Lower leg skin (tissue), 4 donors: Measurements from ENCODE around the gene KCNQ2. TPM values are rescaled to one million over a fixed set of nuclear protein-coding genes. Genes with fewer than 3 reads are reported as not detected.

Source experiments
- DNase-seq, 2 donors: peaks; one replicate each; pipeline ENCODE4 v3.0.0-alpha.2; 2019; ENCODE audit warnings: low spot score in 2 of 2
- H3K4me3 ChIP-seq: fragments of 200-600 bp; sonication (generic); 2 replicates; pipeline ENCODE4 v1.5.1; 2017; ENCODE audit warnings: mild to moderate bottlenecking, low read depth; ENCODE audit not compliant: poor library complexity, severe bottlenecking
- POLR2A ChIP-seq, 2 donors: fragments of 450-650 bp; IDR thresholded peaks; one replicate each; pipeline ENCODE4 v1.6.1; 2016 to 2017; ENCODE audit warnings: antibody characterized with exemption in 2 of 2, mild to moderate bottlenecking in 1 of 2, moderate library complexity in 1 of 2
- WGBS, 2 donors: methylation state at CpG; one replicate each; pipeline ENCODE4 v1.1.5; 2018; 5-methylcytosine and 5-hydroxymethylcytosine counted together
- intact Hi-C: fragments of 100-400 bp; cut with DNase I; formaldehyde crosslinking; loops from one replicate; pipeline ENCODE4 v1.15.0; 2023; ENCODE audit warnings: low total_unique reads
- total RNA-seq, 4 donors: library from RNA; depleted of rRNA; stranded (reverse); fragments of >200 nt; gene quantifications; one replicate each; pipeline ENCODE4 v1.1.0, GENCODE V29; 2016
- TF ChIP-seq, protein P1 (sequence below), 3 donors: fragments of 450-650 bp; IDR thresholded peaks; one replicate each; pipeline ENCODE4 v1.5.1; 2016; ENCODE audit warnings: antibody characterized with exemption in 3 of 3, mild to moderate bottlenecking in 3 of 3, moderate library complexity in 2 of 3

Gene KCNQ2
- total RNA-seq, 4 donors from 2014 or later: not detected

DNA sequence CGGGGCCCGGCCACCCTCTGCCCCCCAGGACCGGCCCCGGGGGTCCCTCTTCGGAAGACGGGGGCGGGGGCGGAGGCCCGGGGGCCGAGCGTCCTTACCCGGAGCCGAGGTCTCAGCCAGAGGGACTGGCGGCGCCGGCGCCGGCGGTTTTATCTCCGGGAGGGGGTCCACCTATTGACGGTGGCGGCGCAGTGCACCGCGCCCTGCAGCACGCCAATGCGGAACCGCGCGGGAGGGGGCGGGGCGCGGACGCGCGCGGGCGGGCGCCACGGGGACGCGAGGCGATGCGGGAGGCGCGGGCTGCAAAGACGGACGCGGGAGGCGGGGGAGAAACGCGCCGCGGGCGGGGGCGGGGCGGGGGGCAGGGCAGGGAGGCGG, 26.5 kb upstream of the KCNQ2 start, which contains the start of gene EEF1A2:
Gene EEF1A2 (minus strand): TSS at position 124 of the 378 bp plus-strand sequence. CDS start 1,320 bp downstream, outside the sequence.
- no peak within 1 kb of the TSS for H3K4me3 ChIP-seq
- WGBS, 2 donors: 1% methylated on average over 32 of the region's 58 CpGs; no CpG with 5 or more reads in 1 of the 2 donors
- no peak for DNase-seq

DNA sequence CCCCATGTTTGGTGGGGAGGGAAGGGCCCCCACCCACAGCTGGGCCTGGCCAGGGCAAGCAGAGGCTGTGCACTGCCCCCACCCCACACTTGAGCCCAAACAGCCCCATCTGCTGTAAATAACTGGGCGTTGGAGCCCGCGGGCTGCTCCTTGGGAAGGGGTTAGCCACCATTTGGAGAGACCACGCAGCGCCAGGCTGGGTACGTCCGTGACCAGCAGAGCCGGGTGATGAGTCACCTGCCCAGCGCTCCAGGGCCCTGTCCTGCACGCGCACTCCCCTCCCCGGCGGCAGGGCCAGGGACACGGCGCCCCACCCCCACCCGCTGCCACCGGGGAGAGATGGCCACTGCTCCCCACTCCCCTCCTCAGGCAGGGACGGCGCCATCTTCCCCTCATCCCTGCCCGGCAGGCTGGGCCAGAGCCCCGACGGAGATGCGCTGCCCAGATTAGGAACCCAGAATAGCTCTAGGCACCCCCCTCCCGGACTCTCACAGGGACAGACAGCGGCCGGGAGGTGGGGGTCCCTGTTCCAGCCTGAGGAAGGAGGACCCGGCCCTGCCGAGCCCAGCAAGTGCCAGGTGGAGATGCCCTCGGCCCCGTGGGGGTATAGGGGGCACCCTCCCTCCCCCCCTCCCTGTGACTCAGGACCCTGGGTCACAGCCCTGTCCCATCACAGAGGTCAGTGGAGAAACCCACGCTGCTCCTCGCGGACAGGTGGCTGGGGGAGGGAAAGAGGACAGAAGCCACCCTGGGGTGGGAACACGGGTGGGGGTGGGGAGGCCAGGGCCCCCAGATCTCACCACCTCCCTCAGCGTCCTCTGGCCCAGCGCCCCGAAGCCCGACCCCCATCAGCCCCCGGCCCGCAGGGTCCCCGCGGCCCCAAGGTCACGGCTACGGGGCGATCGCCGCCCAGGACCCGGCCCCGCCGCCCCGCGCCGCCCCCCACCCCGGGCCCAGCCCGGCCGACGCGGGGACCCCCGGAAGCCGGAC, 25.8 kb upstream of the KCNQ2 start:
- intact Hi-C loops: no loop called here
- WGBS, 2 donors: 2 to 3% methylated on average over 11 to 24 of the region's 60 CpGs
- no peak for DNase-seq

More for the DNA sequence above, 26.5 kb upstream of the KCNQ2 start, which contains the start of gene EEF1A2:
- TF ChIP-seq, protein P1, sequence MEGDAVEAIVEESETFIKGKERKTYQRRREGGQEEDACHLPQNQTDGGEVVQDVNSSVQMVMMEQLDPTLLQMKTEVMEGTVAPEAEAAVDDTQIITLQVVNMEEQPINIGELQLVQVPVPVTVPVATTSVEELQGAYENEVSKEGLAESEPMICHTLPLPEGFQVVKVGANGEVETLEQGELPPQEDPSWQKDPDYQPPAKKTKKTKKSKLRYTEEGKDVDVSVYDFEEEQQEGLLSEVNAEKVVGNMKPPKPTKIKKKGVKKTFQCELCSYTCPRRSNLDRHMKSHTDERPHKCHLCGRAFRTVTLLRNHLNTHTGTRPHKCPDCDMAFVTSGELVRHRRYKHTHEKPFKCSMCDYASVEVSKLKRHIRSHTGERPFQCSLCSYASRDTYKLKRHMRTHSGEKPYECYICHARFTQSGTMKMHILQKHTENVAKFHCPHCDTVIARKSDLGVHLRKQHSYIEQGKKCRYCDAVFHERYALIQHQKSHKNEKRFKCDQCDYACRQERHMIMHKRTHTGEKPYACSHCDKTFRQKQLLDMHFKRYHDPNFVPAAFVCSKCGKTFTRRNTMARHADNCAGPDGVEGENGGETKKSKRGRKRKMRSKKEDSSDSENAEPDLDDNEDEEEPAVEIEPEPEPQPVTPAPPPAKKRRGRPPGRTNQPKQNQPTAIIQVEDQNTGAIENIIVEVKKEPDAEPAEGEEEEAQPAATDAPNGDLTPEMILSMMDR (IDR thresholded peaks at IDR 0.05): no peak
- intact Hi-C loops: no loop called here

DNA sequence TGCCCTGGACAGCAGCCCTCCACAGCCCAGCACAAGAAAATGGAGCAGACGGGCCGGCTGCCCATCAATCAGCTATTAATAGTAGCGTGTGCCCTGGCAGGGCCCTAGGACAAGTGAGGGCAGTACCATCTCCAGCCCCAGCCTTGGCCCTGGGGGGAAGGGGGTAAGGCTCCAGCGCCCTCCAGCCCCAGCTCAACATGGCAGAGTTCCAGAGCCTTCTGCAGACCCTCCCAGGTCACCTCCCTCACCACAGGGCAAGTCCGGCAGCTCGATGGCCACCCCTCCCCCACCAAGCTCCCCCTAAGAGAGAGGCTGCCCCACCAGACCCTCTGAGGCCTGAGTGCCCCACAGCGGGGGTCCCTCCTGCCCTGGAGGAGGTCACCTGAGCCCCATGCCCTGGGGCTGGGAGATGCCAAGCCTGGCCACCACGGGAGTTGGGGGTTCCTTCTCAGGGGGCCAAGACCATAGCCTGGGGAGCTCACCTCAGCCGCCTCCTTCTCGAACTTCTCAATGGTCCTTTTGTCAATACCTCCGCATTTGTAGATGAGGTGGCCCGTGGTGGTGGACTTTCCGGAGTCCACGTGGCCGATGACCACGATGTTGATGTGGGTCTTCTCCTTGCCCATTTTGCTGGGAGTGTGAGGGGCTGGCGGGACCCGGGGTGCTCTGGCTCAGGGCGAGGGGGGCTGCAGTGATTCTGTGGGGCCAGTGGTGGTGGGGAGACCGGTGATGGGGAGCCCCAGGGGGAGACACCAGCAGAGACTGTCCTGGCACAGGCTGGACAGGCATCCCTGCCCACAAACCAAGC, 24.9 kb upstream of the KCNQ2 start:
- DNase-seq: no peak
- WGBS, 2 donors: 55 to 58% methylated on average over 20 of the region's 20 CpGs
- intact Hi-C loops: no loop called here
- TF ChIP-seq POLR2A (IDR thresholded peaks at IDR 0.05): no peak
- TF ChIP-seq, protein P1 (IDR thresholded peaks at IDR 0.05): no peak
- H3K4me3 ChIP-seq: no peak overlapping the region

More for the DNA sequence above, 25.8 kb upstream of the KCNQ2 start:
- TF ChIP-seq, protein P1 (IDR thresholded peaks at IDR 0.05): no peak
- no peak for TF ChIP-seq POLR2A (IDR thresholded peaks at IDR 0.05)
- H3K4me3 ChIP-seq: no peak overlapping the region

DNA sequence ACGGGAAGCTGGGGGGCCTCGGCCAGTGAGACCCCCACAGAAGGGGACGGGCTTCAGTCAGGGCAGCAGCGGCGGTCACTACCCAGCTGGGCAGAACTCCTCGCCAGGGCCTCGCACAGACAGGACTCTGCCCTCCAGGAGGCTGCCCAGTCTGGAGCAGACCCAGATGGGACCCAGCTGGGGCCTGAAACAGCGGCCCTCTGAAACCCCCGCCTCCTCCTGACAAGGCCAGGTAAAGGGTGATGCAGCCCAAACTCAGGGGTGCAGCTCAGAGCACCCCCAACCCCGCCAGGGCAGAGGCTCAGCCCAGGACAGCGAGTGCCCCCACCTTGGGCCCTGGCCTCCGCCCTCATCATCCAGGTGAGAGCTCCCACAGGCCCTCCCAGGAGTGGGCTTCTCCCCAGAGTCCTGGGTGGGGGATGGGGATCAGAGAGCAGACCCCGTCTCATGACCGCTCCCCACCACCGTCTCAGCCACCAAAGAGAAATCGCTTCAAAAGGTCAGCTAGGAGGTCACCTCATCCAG, 24.2 kb upstream of the KCNQ2 start:
- DNase-seq: no peak
- no peak overlapping the region for H3K4me3 ChIP-seq
- intact Hi-C loops: no loop called here
- 66 to 68% methylated on average over 9 to 15 of the region's 16 CpGs for WGBS, 2 donors
- TF ChIP-seq, protein P1 (IDR thresholded peaks at IDR 0.05): no peak
- TF ChIP-seq POLR2A (IDR thresholded peaks at IDR 0.05): no peak

DNA sequence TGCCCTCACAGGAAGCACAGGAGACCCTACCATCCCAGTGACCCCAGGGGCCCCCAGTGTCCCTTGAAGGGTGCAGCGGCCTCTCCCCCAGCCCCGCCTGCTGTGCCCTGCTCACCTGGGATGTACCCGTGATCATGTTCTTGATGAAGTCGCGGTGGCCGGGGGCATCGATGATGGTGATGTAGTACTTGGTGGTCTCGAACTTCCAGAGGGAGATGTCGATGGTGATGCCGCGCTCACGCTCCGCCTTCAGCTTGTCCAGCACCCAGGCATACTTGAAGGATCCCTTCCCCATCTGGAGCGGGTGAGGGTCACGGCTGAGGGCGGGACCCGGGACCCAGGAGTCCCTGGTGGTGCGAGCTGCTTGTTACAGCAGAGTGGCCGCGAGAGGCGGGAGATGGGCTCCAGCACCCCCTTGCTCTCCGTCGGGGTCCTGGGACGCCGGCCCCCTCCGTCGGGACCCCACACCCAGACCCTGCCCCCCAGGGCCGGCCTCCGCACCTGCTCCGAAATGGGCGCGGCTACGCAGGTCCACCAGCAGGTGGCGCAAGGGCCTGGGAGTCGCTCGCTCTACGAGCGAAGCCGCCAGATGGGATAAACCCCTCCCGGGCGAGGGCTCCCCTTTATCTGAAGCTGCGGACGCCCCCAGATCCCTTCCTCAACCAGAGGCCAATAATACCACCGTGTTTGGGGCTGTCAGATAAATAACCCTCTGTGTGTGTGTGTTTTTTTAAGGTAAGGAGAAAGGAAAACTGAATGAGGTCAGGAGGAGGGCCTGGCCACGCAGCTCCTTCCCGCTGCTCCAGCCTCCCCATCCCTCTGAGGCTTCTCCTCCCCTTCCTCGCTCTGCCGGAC, 23.5 kb upstream of the KCNQ2 start:
- DNase-seq: no peak
- intact Hi-C loops: no loop called here
- H3K4me3 ChIP-seq: no peak overlapping the region
- no peak for TF ChIP-seq POLR2A (IDR thresholded peaks at IDR 0.05)
- TF ChIP-seq, protein P1 (IDR thresholded peaks at IDR 0.05): peak in 1 of 3 donors; percentile 35
- 18 to 48% methylated on average over 23 to 38 of the region's 48 CpGs for WGBS, 2 donors
